Measurements from ENCODE around the gene FLT4. TPM values are rescaled to one million over a fixed set of nuclear protein-coding genes. Genes with fewer than 3 reads are reported as not detected.

The FLT4 gene
- total RNA-seq = 3.1 TPM

GRCh38 chr5:180649297-180650039 is at the start of gene FLT4:
TSS of gene FLT4 (minus strand) at chr5:180649600. CDS start at chr5:180649545, 55 bp downstream.

GRCh38 chr5:180591311-180591887 is 58.0 kb downstream of the FLT4 start, which contains the start of gene SCGB3A1:
TSS of gene SCGB3A1 (minus strand) at chr5:180591499. CDS start at chr5:180591462, 37 bp downstream.

Other genes starting within 250 kb of the FLT4 start
- 52.3 TPM for gene CNOT6, start 155.2 kb downstream of the FLT4 start, total RNA-seq
- gene SCGB3A1, start 58.1 kb downstream of the FLT4 start, total RNA-seq = not detected
- not detected for gene OR2Y1, start 90.5 kb upstream of the FLT4 start, total RNA-seq
- gene MGAT1, start 153.2 kb upstream of the FLT4 start, total RNA-seq = 26.0 TPM
- gene ZFP62, start 211.7 kb upstream of the FLT4 start, total RNA-seq = 74.2 TPM
- not detected for gene BTNL8, start 249.6 kb upstream of the FLT4 start, total RNA-seq